ENCODE data around the gene ESR1. TPM values are rescaled to one million over a fixed set of nuclear protein-coding genes. Genes with fewer than 3 reads are reported as not detected.
"Not testable (repeated sequence)": the region's sequence is repeated elsewhere in the genome, so short reads cannot be mapped to it uniquely, and the experiment has no call there.

The ESR1 gene
- total RNA-seq, 4 donors from 2014 or later, result 0.13 to 7.4 TPM; not detected in 2

DNA sequence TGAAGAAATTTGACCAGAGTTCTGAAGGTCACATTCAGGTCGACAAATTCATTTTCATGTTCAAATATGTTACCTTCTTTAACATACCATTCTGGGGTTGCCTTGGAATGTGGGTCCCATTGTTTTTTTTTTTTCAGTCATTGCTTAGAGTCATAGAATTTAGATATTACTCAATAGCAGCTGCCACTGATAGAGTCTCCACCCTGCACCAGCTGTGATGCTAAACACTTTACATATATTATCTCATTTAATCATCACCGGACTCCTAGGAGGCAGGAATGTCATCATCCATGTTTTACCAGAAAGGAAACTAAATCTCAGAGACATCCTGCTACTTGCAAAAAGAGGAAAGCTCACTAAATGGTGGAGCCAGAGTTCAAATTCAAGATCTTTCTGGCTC, 204.7 kb downstream of the ESR1 start:
- no peaks in the 10 kb centered on the region for H3K9me3 ChIP-seq
- H3K4me1 ChIP-seq, result no peaks in the 10 kb centered on the region
- no peak for DNase-seq
- H3K27ac ChIP-seq, result no peak overlapping the region
- no peaks in the 10 kb centered on the region for H3K36me3 ChIP-seq
- TF ChIP-seq, protein P1, sequence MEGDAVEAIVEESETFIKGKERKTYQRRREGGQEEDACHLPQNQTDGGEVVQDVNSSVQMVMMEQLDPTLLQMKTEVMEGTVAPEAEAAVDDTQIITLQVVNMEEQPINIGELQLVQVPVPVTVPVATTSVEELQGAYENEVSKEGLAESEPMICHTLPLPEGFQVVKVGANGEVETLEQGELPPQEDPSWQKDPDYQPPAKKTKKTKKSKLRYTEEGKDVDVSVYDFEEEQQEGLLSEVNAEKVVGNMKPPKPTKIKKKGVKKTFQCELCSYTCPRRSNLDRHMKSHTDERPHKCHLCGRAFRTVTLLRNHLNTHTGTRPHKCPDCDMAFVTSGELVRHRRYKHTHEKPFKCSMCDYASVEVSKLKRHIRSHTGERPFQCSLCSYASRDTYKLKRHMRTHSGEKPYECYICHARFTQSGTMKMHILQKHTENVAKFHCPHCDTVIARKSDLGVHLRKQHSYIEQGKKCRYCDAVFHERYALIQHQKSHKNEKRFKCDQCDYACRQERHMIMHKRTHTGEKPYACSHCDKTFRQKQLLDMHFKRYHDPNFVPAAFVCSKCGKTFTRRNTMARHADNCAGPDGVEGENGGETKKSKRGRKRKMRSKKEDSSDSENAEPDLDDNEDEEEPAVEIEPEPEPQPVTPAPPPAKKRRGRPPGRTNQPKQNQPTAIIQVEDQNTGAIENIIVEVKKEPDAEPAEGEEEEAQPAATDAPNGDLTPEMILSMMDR (IDR thresholded peaks at IDR 0.05), result no peak
- no peak for TF ChIP-seq POLR2A (IDR thresholded peaks at IDR 0.05)
- no peaks in the 10 kb centered on the region for H3K27me3 ChIP-seq
- H3K4me3 ChIP-seq, result no peak overlapping the region

DNA sequence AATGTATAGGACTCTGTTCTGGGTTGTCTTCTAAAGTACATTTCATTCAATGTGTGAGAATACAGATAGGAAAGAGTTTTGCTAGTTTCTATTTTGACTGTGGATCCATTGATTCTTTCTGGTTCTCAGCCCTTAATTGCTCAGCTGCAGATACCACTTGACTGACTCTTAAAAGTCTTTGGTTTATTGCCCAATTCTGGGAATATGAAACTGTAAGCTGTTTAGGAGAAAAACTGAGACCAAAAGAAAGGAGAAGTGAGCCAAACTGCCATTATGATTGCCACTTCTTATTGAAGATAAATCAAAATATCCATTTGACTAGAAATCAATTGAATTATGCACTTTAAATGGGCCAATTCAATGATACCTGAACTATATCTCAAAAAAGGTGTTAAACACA, 211.4 kb downstream of the ESR1 start:
- Histone ChIP-seq H3K27me3 (no peaks in the 10 kb centered on the region), H3K4me3 (no peak overlapping the region), H3K4me1 (no peaks in the 10 kb centered on the region), H3K9me3 (no peaks in the 10 kb centered on the region), H3K27ac (no peak overlapping the region), H3K36me3 (no peaks in the 10 kb centered on the region)
- TF ChIP-seq, protein P1 (IDR thresholded peaks at IDR 0.05), result no peak
- no peak for TF ChIP-seq POLR2A (IDR thresholded peaks at IDR 0.05)
- DNase-seq, result no peak

DNA sequence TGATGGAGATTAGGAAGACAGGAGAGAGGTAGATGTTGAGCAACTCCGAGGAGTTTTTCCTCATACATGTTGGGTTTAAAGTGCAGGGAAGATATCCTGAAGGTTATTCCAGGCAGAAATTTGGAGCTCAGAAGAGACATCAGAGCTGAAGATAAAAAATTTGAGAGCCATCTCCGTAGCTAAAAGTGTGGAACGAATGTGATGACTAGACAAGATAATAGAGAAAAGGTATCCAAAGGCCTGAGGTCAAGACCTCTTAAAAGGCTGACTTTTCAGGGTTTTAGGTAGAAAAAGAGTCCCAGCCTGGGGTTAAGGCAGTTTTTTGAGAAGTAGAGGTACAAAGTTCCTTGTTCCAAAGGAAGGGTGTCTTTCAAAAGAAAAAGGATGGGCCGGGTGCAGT, 214.8 kb downstream of the ESR1 start:
- Histone ChIP-seq H3K27me3 (no peaks in the 10 kb centered on the region), H3K36me3 (no peaks in the 10 kb centered on the region), H3K4me3 (no peak overlapping the region), H3K27ac (no peak overlapping the region), H3K4me1 (no peaks in the 10 kb centered on the region), H3K9me3 (no peaks in the 10 kb centered on the region)
- no peak for DNase-seq
- TF ChIP-seq POLR2A (IDR thresholded peaks at IDR 0.05), result no peak
- TF ChIP-seq, protein P1 (IDR thresholded peaks at IDR 0.05), result no peak

DNA sequence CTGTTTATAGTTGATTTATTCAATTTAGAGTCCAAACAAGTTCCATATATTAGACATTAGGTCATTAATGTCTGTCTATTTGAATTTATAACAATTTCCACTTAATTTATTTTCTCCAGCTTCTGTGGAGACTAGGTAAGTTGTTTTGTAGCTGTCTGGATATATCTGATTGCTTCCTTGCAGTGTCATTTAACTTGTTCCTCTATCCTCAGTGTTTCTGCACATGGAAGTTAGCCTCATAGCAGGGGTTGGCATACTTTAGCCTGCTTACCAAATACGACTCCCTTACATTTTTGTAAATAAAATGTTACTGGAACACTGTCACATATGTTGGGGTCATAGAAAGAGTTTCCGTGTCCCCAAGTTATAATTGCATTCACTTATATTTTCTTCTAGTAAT, 216.1 kb downstream of the ESR1 start:
- TF ChIP-seq, protein P1 (IDR thresholded peaks at IDR 0.05), result no peak
- TF ChIP-seq POLR2A (IDR thresholded peaks at IDR 0.05), result no peak
- no peaks in the 10 kb centered on the region for H3K9me3 ChIP-seq
- H3K4me3 ChIP-seq, result no peak overlapping the region
- H3K4me1 ChIP-seq, result no peaks in the 10 kb centered on the region
- H3K27me3 ChIP-seq, result no peaks in the 10 kb centered on the region
- no peaks in the 10 kb centered on the region for H3K36me3 ChIP-seq
- no peak overlapping the region for H3K27ac ChIP-seq
- no peak for DNase-seq

DNA sequence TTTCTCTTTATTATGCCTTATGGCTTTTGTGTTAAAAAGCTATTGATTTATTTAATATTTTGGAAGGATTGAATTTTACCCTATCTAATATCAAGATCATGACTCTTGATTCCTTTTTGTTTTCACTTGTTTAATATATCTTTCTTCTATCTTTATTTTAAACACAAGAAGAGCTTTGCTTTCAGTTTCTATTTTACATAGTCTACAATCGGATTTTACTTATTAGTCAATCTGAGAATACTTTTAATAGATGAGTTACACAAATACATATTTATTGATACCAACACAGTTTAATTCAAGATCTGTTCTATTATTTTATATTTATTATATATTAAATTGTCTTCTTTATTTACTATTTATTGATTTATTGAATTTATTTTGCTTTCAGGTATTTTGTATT, 218.8 kb downstream of the ESR1 start:
- no peak overlapping the region for H3K4me3 ChIP-seq
- DNase-seq, result no peak
- TF ChIP-seq POLR2A (IDR thresholded peaks at IDR 0.05), result no peak
- TF ChIP-seq, protein P1 (IDR thresholded peaks at IDR 0.05), result no peak
- no peak overlapping the region for H3K27ac ChIP-seq
- no peaks in the 10 kb centered on the region for H3K9me3 ChIP-seq
- H3K27me3 ChIP-seq, result no peaks in the 10 kb centered on the region
- H3K4me1 ChIP-seq, result no peaks in the 10 kb centered on the region
- H3K36me3 ChIP-seq, result no peaks in the 10 kb centered on the region

DNA sequence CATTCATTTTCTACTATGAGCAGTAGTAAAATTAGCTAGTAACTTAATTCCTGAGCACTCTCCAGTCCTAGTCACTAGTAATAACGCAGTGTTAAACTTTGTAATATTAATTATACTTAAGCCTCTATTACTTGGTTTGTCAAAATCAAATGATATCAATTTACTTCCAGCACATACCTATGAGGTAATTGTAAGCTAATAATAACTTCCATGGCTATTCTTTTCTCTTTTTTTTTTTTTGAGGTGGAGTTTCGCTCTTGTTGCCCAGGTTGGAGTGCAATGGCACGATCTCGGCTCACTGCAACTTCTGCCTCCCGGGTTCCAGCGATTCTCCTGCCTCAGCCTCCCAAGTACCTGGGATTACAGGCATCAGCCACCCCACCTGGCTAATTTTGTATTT, 219.3 kb downstream of the ESR1 start:
- not testable (repeated sequence) for H3K27me3 ChIP-seq, H3K9me3 ChIP-seq, H3K36me3 ChIP-seq, H3K27ac ChIP-seq, H3K4me3 ChIP-seq, H3K4me1 ChIP-seq, DNase-seq

DNA sequence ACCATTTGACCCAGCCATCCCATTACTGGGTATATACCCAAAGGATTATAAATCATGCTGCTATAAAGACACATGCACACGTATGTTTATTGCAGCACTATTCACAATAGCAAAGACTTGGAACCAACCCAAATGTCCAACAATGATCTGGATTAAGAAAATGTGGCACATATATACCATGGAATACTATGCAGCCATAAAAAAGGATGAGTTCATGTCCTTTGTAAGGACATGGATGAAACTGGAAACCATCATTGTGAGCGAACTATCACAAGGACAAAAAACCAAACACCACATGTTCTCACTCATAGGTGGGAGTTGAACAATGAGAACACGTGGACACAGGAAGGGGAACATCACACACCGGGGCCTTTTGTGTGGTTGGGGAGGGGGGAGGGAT, 226.3 kb downstream of the ESR1 start:
- not testable (repeated sequence) for H3K27me3 ChIP-seq, H3K9me3 ChIP-seq, H3K4me3 ChIP-seq, DNase-seq, H3K4me1 ChIP-seq, H3K27ac ChIP-seq, H3K36me3 ChIP-seq
